ENCODE measurements around the gene POLR3E. TPM values are rescaled to one million over a fixed set of nuclear protein-coding genes. Genes with fewer than 3 reads are reported as not detected.

The POLR3E gene
- total RNA-seq, 4 donors from 2014 or later = 39.1 to 113 (median 65.1) TPM

DNA sequence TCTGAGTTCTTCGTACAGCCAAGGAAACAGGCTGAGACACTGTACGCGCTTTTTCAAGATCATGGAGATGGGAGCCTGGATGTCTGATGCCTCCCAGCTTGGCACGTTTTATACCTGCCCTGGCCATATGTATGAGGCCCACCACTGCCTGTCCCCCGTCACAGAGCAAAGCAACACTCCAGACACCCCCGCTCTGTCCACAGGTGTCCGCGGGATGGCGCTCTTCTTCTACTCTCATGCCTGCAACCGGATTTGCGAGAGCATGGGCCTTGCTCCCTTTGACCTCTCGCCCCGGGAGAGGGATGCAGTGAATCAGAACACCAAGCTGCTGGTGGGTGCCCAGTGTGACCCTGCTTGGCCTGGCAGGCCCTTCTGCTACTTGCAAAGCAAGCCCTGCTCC is 39.8 kb upstream of the POLR3E start:
- peaks cover 0 to 98% (median 5%) of the 10 kb centered on the region in 3 donors for H3K36me3 ChIP-seq
- no peak overlapping the region for H3K4me3 ChIP-seq
- H3K9me3 ChIP-seq = no peaks in the 10 kb centered on the region
- TF ChIP-seq, protein P1, sequence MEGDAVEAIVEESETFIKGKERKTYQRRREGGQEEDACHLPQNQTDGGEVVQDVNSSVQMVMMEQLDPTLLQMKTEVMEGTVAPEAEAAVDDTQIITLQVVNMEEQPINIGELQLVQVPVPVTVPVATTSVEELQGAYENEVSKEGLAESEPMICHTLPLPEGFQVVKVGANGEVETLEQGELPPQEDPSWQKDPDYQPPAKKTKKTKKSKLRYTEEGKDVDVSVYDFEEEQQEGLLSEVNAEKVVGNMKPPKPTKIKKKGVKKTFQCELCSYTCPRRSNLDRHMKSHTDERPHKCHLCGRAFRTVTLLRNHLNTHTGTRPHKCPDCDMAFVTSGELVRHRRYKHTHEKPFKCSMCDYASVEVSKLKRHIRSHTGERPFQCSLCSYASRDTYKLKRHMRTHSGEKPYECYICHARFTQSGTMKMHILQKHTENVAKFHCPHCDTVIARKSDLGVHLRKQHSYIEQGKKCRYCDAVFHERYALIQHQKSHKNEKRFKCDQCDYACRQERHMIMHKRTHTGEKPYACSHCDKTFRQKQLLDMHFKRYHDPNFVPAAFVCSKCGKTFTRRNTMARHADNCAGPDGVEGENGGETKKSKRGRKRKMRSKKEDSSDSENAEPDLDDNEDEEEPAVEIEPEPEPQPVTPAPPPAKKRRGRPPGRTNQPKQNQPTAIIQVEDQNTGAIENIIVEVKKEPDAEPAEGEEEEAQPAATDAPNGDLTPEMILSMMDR (IDR thresholded peaks at IDR 0.05) = no peak
- TF ChIP-seq POLR2A (IDR thresholded peaks at IDR 0.05) = no peak
- H3K4me1 ChIP-seq = no peaks in the 10 kb centered on the region
- DNase-seq = no peak
- no peaks in the 10 kb centered on the region for H3K27me3 ChIP-seq
- H3K27ac ChIP-seq = no peak overlapping the region

DNA sequence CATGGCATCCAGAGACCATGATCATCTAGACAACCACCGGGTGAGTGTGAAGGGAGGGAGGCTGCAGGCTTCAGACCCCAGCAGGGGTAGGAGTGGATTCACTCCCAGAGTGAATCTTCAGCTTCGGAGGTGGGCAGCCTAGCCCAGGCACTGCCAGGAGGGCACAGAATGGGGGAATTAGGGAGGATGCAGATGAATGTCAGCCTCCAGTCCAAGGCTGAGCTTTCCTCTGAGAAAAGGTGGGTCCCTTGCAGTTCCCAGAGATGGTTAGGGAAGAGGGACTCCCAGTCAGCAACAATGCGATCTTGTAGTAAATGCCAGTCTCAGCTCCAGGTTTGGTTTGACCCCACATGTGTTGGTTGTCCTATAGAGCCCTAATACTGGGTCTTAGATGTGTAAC is 36.7 kb upstream of the POLR3E start:
- no peaks in the 10 kb centered on the region for H3K4me1 ChIP-seq
- H3K4me3 ChIP-seq = no peak overlapping the region
- no peaks in the 10 kb centered on the region for H3K27me3 ChIP-seq
- DNase-seq = no peak
- TF ChIP-seq, protein P1 (IDR thresholded peaks at IDR 0.05) = no peak
- no peak for TF ChIP-seq POLR2A (IDR thresholded peaks at IDR 0.05)
- H3K36me3 ChIP-seq = peaks cover 0 to 87% (median 5%) of the 10 kb centered on the region in 3 donors
- no peak overlapping the region for H3K27ac ChIP-seq
- H3K9me3 ChIP-seq = no peaks in the 10 kb centered on the region

DNA sequence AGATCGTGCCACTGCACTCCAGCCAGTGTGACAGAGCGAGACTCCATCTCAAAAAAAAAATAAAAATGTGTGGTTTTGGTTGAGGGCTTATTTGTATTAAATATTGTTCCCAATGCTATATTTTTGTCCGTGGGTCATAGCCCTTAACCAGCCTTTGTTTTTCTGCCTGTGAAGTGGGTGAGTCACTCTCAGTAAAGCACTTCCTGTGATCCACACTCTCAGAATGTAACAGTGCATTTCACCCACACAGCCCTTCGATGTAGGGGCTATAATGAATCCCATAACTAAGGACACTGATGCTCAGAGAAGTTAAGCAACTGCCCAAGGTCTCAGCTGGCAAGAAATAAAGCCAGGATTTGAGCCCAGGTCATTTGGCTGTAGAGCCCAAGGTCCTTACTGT is 34.7 kb upstream of the POLR3E start:
- Histone ChIP-seq H3K27me3 (no peaks in the 10 kb centered on the region), H3K9me3 (no peaks in the 10 kb centered on the region), H3K36me3 (peaks cover 0 to 86% (median 5%) of the 10 kb centered on the region in 3 donors), H3K27ac (no peak overlapping the region), H3K4me3 (no peak overlapping the region), H3K4me1 (no peaks in the 10 kb centered on the region)
- no peak for DNase-seq
- TF ChIP-seq, protein P1 (IDR thresholded peaks at IDR 0.05) = no peak
- no peak for TF ChIP-seq POLR2A (IDR thresholded peaks at IDR 0.05)

- Histone ChIP-seq H3K27me3 (no peaks in the 10 kb centered on the region), H3K36me3 (peaks cover 0 to 85% (median 3%) of the 10 kb centered on the region in 3 donors), H3K4me3 (no peak overlapping the region), H3K9me3 (no peaks in the 10 kb centered on the region), H3K27ac (no peak overlapping the region), H3K4me1 (no peaks in the 10 kb centered on the region)
- no peak for DNase-seq
- no peak for TF ChIP-seq POLR2A (IDR thresholded peaks at IDR 0.05)
- TF ChIP-seq, protein P1 (IDR thresholded peaks at IDR 0.05) = no peak
Measured at GRCh38 chr16:22264786-22265185, 32.4 kb upstream of the POLR3E start.

GRCh38 chr16:22265351-22265750 is 31.9 kb upstream of the POLR3E start:
- H3K36me3 ChIP-seq = peaks cover 0 to 85% (median 1%) of the 10 kb centered on the region in 3 donors
- TF ChIP-seq, protein P1 (IDR thresholded peaks at IDR 0.05) = no peak
- TF ChIP-seq POLR2A (IDR thresholded peaks at IDR 0.05) = no peak
- no peak overlapping the region for H3K27ac ChIP-seq
- H3K27me3 ChIP-seq = no peaks in the 10 kb centered on the region
- DNase-seq = no peak
- H3K9me3 ChIP-seq = no peaks in the 10 kb centered on the region
- no peak overlapping the region for H3K4me3 ChIP-seq
- H3K4me1 ChIP-seq = no peaks in the 10 kb centered on the region

GRCh38 chr16:22266546-22266945 is 30.7 kb upstream of the POLR3E start:
- no peak overlapping the region for H3K27ac ChIP-seq
- peaks cover 0 to 83% (median 0%) of the 10 kb centered on the region in 3 donors for H3K36me3 ChIP-seq
- no peaks in the 10 kb centered on the region for H3K4me1 ChIP-seq
- TF ChIP-seq, protein P1 (IDR thresholded peaks at IDR 0.05) = no peak
- no peak for TF ChIP-seq POLR2A (IDR thresholded peaks at IDR 0.05)
- no peak overlapping the region for H3K4me3 ChIP-seq
- no peak for DNase-seq
- no peaks in the 10 kb centered on the region for H3K9me3 ChIP-seq
- no peaks in the 10 kb centered on the region for H3K27me3 ChIP-seq
